Islet of Langerhans (tissue), 1 donor: ENCODE results near the gene LTBP4.
"Not testable (repeated sequence)": the region's sequence is repeated elsewhere in the genome, so short reads cannot be mapped to it uniquely, and the experiment has no call there.

ENCODE experiments used
- FAIRE-seq: peaks from one replicate; lab custom pipeline; 2011; peaks lifted over from hg19 to GRCh38; lab: Jason Lieb, UNC

LTBP4 gene

GRCh38 chr19:40611900-40612698 lies 10.9 kb downstream of the LTBP4 start:
- no peak for FAIRE-seq

GRCh38 chr19:40612831-40613689 lies 11.9 kb downstream of the LTBP4 start:
- FAIRE-seq, result no peak

GRCh38 chr19:40613690-40614621 lies 12.8 kb downstream of the LTBP4 start:
- FAIRE-seq, result no peak

- peak; percentile 87 for FAIRE-seq
Measured at GRCh38 chr19:40614622-40615411, 13.6 kb downstream of the LTBP4 start.

DNA sequence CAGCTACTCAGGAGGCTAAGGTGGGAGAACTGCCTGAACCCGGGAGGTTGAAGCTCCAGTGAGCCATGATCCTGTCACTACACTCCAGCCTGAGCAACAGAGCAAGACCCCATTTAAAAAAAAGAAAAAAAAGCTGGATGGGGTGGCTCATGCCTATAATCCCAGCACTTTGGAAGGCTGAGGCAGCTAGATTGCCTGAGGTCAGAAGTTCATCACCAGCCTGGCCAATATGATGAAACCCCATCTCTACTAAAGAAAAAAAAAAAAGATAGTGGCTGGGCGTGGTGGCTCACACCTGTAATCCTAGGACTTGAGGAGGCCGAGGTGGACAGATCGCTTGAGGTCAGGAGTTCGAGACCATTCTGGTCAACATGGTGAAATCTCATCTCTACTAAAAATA lies 15.0 kb downstream of the LTBP4 start:
- FAIRE-seq, result no peak

DNA sequence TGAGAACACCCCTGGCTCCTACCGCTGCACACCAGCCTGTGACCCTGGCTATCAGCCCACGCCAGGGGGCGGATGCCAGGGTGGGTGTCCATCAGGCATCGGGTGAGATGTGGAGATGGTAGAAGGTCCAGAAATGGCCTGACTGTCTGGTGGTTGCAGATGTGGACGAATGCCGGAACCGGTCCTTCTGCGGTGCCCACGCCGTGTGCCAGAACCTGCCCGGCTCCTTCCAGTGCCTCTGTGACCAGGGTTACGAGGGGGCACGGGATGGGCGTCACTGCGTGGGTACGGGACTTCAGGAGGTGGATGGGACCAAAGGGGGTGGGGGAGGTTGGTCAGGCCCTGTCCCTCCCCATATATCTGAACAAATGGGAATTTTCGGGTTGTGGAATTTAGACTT lies 15.8 kb downstream of the LTBP4 start:
- FAIRE-seq, result no peak

DNA sequence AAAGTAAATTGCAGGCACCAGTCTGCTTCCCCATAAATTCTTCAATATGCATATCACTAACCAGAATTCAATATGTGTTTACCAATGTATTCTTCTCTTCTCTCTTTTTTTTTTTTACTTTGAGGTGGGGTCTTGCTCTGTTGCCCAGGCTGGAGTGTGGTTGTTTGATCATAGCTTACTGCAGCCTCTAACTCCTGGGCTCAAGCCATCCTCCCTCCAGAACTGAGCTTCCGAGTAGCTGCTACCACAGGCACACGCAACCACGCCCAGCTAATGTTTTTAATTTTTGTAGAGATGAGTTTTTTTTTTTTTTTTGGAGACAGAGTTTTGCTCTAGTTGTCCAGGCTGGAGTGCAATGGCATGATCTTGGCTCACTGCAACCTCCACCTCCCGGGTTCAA lies 16.8 kb downstream of the LTBP4 start:
- FAIRE-seq, result no peak

- no peak for FAIRE-seq
Measured at GRCh38 chr19:40619333-40620160, 18.4 kb downstream of the LTBP4 start.

GRCh38 chr19:40620161-40620485 lies 19.0 kb downstream of the LTBP4 start:
- FAIRE-seq, result no peak

- no peak for FAIRE-seq
Measured at GRCh38 chr19:40621283-40621682, 20.1 kb downstream of the LTBP4 start.

GRCh38 chr19:40621966-40622772 lies 21.0 kb downstream of the LTBP4 start:
- FAIRE-seq, result no peak

GRCh38 chr19:40622773-40623075 lies 21.6 kb downstream of the LTBP4 start:
- no peak for FAIRE-seq

DNA sequence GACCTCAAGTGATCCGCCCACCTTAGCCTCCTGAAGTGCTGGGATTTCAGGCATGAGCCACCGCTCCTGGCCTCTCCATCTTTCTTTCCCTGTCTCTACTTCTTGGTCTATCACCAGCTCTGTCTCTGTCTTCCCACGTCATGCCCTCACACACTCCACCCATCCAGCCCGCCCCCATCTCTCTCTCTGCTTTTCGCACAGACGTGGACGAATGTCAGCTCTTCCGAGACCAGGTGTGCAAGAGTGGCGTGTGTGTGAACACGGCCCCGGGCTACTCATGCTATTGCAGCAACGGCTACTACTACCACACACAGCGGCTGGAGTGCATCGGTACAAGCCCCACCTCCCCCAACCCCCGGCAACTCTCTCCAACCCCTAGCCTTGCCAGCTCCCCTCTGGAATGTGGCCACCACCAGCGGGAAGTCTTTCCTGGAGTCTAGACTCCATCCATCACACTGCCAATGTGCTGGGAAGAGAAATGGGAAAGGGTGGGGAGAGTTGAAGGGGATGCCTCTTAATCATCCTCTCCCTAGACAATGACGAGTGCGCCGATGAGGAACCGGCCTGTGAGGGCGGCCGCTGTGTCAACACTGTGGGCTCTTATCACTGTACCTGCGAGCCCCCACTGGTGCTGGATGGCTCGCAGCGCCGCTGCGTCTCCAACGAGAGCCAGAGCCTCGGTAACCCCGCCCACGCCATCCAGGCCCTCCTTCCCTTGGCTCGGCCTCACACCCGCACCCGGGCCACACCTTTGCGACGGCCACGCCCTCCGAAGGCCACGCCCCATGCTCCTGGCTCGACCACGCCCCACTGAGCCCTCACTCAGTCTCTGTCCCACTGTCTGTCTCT lies 22.5 kb downstream of the LTBP4 start:
- FAIRE-seq, result no peak

- not testable (repeated sequence) for FAIRE-seq
Measured at GRCh38 chr19:40624369-40625153, 23.4 kb downstream of the LTBP4 start.

GRCh38 chr19:40625406-40626120 lies 24.4 kb downstream of the LTBP4 start:
- no peak for FAIRE-seq

- FAIRE-seq, result no peak
Measured at GRCh38 chr19:40626918-40627317, 25.7 kb downstream of the LTBP4 start.

DNA sequence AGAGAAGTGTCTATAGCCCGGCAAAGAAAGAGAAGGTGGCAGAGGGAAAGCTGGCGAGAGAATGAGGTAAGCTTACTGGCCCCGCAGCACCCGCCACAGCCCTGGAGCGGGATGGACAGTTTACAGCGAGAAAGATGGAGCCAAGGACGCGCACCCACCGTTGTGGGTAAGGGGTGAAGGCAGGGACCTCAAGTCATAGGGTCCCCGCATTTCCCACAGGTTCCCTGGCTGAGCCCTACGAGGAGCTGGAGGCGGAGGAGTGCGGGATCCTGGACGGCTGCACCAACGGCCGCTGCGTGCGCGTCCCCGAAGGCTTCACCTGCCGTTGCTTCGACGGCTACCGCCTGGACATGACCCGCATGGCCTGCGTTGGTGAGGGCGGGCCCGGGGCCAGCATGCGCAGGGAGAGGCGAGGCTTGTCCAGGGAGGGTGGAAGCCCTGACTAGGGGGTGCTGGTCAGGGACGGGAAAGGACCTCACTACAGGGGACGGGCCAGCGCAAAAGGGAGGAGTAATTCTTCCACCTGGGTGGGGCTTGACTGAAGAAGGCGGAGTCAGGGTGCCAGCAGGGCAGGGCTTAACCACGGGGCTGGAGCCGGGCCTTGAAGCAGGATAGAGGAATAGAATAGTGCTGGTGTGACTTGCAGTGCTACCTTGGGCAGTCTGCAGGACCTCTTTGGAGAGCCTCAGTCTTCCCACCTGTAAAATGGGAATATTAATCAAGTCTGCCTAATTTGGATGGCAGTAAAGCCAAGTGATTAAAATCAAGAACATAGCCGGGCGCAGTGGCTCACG lies 26.5 kb downstream of the LTBP4 start:
- no peak for FAIRE-seq
